GM18909 (cell line): Measurements from ENCODE around the gene STYX.

Experiments used
- ATAC-seq: cut with Tn5 transposase; IDR thresholded peaks from one replicate; pipeline ENCODE4 v1.9.1; 2021; ENCODE audit warnings: mild to moderate bottlenecking; ENCODE audit not compliant: unreplicated experiment, poor library complexity

The STYX gene

GRCh38 chr14:52729925-52730708, at the start of gene STYX:
STYX (plus strand) TSS chr14:52730166; CDS start chr14:52730475, 309 bp downstream.
- peak; percentile 95 for ATAC-seq

GRCh38 chr14:52683985-52684520, 45.9 kb upstream of the STYX start:
- ATAC-seq = no peak

DNA sequence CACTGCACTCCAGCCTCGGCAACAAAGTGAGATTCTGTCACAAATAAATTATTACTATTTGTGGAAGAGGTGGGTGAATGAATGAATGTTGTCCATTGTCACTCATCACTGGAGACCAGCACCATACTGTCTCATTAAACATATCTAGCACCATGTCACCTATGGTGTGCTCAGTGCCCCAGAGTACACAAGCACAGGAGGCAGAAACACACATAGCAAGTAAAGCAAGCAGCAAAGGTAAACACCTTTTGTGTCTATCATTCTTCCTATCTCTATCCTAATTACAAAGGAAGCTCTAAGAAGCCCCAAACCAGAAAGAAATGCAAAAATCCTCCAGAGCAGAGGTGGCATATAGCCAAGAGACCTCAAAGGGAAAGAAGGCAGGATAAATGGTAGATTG, 43.8 kb upstream of the STYX start:
- no peak for ATAC-seq

- no peak for ATAC-seq
Measured at GRCh38 chr14:52690983-52691760, 38.8 kb upstream of the STYX start.

DNA sequence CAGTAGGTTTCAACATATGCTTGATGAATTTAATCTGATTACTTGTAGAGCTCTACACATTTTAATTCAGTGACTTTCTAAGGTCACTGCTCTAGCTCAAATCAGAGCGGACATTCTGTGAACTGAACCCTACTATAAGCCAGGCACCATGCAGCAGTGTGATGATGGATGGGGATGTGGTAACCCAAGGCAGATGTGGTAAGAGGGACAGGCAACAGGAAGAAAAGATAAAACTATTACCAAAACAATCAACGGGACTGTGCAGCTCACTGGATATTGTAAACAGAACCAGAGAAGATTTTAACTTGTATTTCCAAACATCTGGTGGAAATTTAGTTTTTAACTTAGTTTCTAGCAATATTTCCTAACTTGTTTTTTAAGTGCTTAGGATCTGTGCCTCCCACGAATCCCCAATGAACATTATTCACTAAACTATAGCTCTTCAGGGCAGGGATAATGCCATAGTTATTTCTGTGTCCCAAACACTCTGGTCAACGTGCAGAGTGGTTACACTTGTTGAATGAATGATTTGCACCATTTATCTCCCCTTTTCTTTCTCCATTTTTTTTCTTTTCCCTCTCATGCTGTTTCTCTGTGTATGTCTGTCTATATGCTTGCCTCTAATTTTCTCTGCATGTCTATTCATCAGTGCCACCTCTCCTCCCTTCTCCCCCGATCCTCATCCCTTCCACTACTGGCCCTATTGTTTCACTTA, 37.6 kb upstream of the STYX start:
- no peak for ATAC-seq

- ATAC-seq = no peak
Measured at GRCh38 chr14:52693036-52693435, 36.9 kb upstream of the STYX start.

GRCh38 chr14:52693532-52693931, 36.4 kb upstream of the STYX start:
- no peak for ATAC-seq

DNA sequence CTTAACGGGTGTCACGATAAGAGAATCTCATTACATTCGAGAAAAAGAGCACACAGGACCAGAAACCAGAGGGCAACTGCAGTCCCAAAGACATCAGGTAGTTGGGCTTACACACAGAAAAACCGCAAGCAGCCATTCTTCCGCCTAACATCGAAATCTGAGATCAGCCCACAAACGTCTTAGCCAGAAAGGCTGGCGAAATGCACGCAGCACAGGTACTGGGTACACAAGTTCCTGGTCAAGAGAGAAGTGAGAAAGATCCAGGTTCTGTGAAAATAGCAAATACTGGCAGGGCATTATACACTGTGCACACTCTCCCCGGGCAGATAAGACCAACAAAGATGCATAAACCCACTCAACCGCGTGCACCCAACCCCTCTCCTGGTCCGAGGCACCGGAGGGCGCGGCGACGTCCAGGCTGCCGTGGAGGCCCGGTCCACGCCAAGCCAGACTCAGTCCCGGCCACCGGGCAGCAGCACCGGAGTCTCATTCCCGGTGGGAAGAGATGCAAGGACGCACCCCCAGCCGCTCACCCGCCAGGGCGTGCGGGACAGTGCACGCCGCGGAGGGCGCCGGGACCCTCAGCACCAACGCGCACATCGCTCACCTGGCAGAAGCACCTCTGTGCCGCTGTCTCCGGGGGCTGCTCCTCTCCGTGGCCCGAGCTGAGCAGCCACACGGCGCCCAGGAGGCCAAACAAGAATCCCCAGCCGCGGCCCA, 35.0 kb upstream of the STYX start:
- peak; percentile 63 for ATAC-seq

DNA sequence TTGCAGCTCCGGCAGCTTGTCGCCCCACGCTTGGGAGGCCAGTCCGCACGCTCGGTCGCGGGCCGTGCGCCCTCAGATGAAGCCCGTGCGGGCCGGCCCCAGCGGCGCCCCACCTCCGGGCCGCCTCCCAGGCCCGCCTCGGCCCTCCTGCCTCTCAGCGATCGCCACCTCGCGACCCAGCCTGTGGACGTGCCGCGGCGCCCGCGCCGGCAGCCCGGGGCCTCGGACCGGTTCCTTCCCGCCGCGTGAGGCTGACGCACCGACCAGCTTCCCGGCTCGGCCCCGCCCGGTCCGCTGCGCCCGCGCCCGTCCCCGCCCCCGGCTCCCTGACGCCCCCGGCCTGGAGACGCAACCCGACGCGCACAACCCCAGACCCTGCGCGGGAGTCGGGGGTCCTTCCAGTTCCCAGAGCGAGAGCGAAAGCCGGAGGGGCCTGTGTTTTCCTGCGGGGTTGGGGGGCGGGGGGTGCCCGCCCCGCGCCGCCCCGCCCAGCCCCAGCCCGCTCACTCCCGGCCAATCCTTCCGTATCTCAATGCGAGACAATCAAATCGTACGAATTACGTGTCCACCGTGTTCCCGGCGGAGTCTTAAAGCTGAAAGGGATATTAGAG, 34.4 kb upstream of the STYX start, which contains the start of gene ERO1A:
Gene ERO1A (minus strand): TSS at position 78 of the 611 bp plus-strand sequence. CDS start 77 bp downstream, at position 1.
- peak; percentile 67 for ATAC-seq

DNA sequence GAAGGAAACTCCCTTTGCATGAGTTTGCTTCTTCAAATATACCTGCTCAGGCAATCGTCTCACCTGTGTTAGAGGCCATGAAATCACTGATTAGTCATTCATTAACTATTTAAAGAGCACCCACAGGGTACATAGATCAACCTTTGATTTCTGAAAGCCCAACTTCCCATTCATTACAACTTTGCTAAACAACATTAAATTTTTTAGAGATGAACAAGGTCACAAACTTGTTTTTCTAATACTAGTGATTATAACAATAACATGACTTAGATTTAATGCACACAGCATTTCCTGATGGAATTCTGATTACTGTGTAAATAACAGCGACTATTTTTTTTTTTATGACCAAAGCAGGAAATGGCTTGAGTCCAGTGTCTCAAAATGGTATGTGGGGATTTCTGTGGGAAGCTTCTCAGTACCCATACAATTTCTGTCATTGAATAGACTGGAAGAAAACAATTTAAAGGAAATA, 29.2 kb upstream of the STYX start:
- ATAC-seq = no peak

DNA sequence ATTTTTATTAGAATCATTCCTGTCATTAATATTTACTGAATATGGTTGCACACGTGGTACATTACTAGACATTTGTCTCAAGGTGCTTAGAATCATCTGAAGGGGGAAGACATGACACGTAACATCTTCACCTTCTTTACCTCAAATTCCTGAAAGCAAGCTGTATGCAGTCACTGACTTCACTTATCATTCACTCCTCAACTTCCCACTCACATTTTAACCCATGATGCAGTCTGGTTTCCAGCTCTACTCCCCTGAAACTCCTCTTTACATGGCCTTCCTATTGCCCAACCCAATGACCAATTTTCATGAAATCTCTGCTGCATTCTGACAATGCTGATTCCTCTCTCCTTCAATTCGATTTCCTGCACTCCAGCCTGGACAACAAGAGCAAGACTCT, 28.7 kb upstream of the STYX start:
- no peak for ATAC-seq

DNA sequence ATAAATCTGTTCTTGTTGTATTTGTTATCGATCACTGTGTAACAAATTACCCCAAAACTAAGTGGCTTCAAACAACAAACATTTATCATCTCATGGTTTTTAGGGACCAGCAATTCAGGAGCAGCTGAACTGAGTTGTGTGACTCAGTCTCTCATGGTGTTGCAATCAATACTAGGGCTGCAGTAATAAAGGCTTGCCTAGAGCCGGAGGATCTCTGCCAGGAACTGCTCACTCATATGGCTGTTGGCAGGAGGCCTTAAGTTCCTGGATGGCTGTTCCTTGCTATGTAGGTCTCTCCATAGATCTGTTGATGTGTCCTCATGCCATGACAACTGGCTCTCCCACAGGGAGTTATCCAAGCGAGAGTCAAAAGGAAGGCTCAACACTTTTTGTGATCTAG, 26.7 kb upstream of the STYX start:
- no peak for ATAC-seq

- ATAC-seq = no peak
Measured at GRCh38 chr14:52703664-52704063, 26.3 kb upstream of the STYX start.

DNA sequence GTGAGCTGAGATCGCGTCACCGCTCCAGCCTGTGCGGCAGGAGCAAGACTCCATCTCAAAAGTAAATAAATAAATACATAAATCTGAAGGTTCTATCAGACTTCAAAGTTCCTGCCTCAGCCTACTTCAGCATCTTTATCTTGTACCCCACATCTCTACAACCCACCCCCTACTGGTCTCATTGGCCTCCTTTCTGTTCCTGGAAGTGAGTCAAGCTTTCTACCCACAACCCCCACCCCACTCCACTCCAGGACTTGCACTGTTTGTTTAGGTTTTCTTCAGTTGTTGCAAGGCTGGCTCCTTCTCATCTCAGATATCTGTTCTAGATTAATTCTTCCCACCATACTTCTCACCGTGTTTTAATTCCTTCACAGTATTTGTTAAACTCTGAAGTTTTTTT, 23.7 kb upstream of the STYX start:
- ATAC-seq = no peak

DNA sequence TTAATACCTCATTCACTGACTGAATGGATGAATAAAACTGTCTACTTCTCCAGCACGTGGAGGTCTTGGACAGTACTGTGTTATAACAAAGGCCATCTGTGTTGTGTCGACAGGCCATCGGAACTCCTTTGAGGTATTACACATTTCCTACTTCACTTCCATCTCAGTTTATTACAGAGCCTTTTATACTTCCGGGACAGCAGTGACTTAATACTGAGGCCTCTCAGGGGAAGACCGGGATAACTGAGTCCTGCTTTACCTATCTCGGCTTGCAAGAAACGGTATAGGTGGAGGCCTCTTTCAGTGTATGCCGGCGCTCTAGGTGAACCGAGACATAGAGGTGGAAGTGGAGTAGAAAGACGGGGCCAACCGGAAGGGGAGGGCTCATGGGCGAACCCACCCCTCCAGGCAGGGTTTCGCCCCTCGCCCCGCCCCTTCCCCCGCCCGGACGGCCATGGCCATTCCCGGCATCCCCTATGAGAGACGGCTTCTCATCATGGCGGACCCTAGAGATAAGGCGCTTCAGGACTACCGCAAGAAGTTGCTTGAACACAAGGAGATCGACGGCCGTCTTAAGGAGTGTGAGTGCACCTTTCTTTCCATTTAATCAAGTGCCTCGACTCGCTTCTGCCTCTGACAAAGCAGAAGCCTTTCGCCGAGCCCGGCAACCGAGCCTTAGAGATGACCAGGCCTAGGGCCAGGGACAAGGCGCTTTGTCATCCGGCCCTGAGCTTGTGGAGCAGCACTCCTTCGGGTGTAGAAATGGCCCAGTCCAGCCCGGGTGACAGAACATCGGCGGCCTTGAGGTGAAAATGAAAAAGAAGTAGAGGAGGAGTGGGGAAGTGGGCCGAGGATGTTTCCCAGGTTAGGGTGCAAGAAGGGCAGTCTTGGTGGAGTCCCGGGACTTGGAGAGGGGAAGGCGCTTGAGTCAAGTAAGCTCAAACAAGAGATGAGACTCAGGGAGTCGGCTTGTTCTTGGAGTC, 23.0 kb upstream of the STYX start, which contains the start of gene PSMC6:
Gene PSMC6 (plus strand): TSS at position 477 of the 983 bp plus-strand sequence. CDS start 20 bp downstream, at position 497.
- peak; percentile 99 for ATAC-seq

GRCh38 chr14:52711666-52712065, 18.3 kb upstream of the STYX start:
- ATAC-seq = no peak

- no peak for ATAC-seq
Measured at GRCh38 chr14:52716155-52716554, 13.8 kb upstream of the STYX start.
